ENCODE measurements around the gene CEP97. TPM values are rescaled to one million over a fixed set of nuclear protein-coding genes. Genes with fewer than 3 reads are reported as not detected.
"Not testable (repeated sequence)": the region's sequence is repeated elsewhere in the genome, so short reads cannot be mapped to it uniquely, and the experiment has no call there.

CEP97 gene
- total RNA-seq, 4 donors from 2014 or later = 3.0 to 6.7 (median 5.9) TPM

- H3K27ac ChIP-seq = no peak overlapping the region
- H3K4me1 ChIP-seq = peaks cover 0 to 21% (median 0%) of the 10 kb centered on the region in 3 donors
- no peaks in the 10 kb centered on the region for H3K36me3 ChIP-seq
- intact Hi-C loops (cut with DNase I) = no loop called here
- no peaks in the 10 kb centered on the region for H3K27me3 ChIP-seq
- H3K9me3 ChIP-seq = no peaks in the 10 kb centered on the region
- TF ChIP-seq CTCF (IDR thresholded peaks at IDR 0.05) (peak; percentile 64 to 80 (median 78)), POLR2A (IDR thresholded peaks at IDR 0.05) (no peak)
- DNase-seq = no peak
- no peak overlapping the region for H3K4me3 ChIP-seq
- 29 to 31% methylated on average over 10 of the region's 10 CpGs for WGBS, 2 donors
These were observed 28.5 kb upstream of the CEP97 start for GRCh38 chr3:101695779-101696372.

GRCh38 chr3:101701696-101702634, 22.4 kb upstream of the CEP97 start:
- intact Hi-C loops (cut with DNase I) = no loop called here
- no peak for DNase-seq
- no peaks in the 10 kb centered on the region for H3K27me3 ChIP-seq
- H3K9me3 ChIP-seq = no peaks in the 10 kb centered on the region
- no peaks in the 10 kb centered on the region for H3K36me3 ChIP-seq
- no peak overlapping the region for H3K4me3 ChIP-seq
- no peak overlapping the region for H3K27ac ChIP-seq
- no peak for TF ChIP-seq CTCF (IDR thresholded peaks at IDR 0.05)
- TF ChIP-seq POLR2A (IDR thresholded peaks at IDR 0.05) = no peak
- WGBS, 2 donors = 72 to 78% methylated on average over 6 to 7 of the region's 7 CpGs
- H3K4me1 ChIP-seq = peaks cover 0 to 8% (median 0%) of the 10 kb centered on the region in 3 donors

- Histone ChIP-seq H3K4me3 (no peak overlapping the region), H3K4me1 (peaks cover 0 to 8% (median 0%) of the 10 kb centered on the region in 3 donors), H3K27ac (no peak overlapping the region), H3K36me3 (no peaks in the 10 kb centered on the region), H3K9me3 (no peaks in the 10 kb centered on the region), H3K27me3 (no peaks in the 10 kb centered on the region)
- no peak for DNase-seq
- 68 to 87% methylated on average over 1 of the region's 1 CpG for WGBS, 2 donors
- TF ChIP-seq CTCF (IDR thresholded peaks at IDR 0.05) (no peak), POLR2A (IDR thresholded peaks at IDR 0.05) (no peak)
- intact Hi-C loops (cut with DNase I) = no loop called here
These were observed 21.7 kb upstream of the CEP97 start for GRCh38 chr3:101702726-101703125.

GRCh38 chr3:101703169-101703568, 21.2 kb upstream of the CEP97 start:
- WGBS, 2 donors = 41 to 71% methylated on average over 2 of the region's 2 CpGs
- no peaks in the 10 kb centered on the region for H3K36me3 ChIP-seq
- H3K4me1 ChIP-seq = peaks cover 0 to 8% (median 0%) of the 10 kb centered on the region in 3 donors
- no peaks in the 10 kb centered on the region for H3K9me3 ChIP-seq
- intact Hi-C loops (cut with DNase I) = no loop called here
- TF ChIP-seq POLR2A (IDR thresholded peaks at IDR 0.05) (no peak), CTCF (IDR thresholded peaks at IDR 0.05) (no peak)
- peak overlapping the region in 1 of 4 donors; percentile 16 for H3K27ac ChIP-seq
- DNase-seq = no peak
- no peaks in the 10 kb centered on the region for H3K27me3 ChIP-seq
- no peak overlapping the region for H3K4me3 ChIP-seq

GRCh38 chr3:101704639-101705038, 19.8 kb upstream of the CEP97 start:
- intact Hi-C loops (cut with DNase I) = not testable (repeated sequence)
- WGBS, 2 donors = 38 to 58% methylated on average over 2 of the region's 2 CpGs

More at GRCh38 chr3:101704639-101705038, 19.8 kb upstream of the CEP97 start:
- not testable (repeated sequence) for H3K36me3 ChIP-seq, H3K27me3 ChIP-seq, H3K9me3 ChIP-seq, H3K4me1 ChIP-seq, DNase-seq, H3K4me3 ChIP-seq
- H3K27ac ChIP-seq = peak overlapping the region in 1 of 4 donors; percentile 48
